ENCODE results near the gene RGS9. TPM values are rescaled to one million over a fixed set of nuclear protein-coding genes. Genes with fewer than 3 reads are reported as not detected.

Gene RGS9
- total and polyA plus RNA-seq, 8 donors, result 1.2 to 16.1 (median 6.7) TPM

DNA sequence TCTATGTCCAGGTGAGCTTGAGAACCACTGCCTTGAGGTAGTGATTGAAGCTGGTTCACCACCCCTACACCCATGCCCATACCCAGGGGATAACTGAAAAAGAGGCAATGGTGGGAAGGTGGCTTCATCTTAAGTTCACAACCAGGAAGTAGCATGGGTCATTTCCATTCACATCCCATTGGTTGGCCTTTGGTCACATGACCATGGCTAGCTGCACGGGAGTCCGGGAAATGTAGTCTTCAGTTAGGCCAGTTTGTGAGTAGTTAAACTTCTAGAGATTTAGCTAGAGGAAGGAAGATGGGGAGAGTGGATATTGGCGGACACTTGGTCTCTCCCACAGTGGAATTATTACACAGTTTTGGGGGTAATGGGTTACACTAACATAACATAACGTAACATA, 92.9 kb downstream of the RGS9 start:
- no peak overlapping the region for H3K27ac ChIP-seq
- H3K4me3 ChIP-seq, result no peak overlapping the region
- H3K27me3 ChIP-seq, result peaks cover 0 to 25% (median 0%) of the 10 kb centered on the region in 3 donors
- 63 to 99% (median 96%) methylated on average over 4 of the region's 4 CpGs for WGBS, 5 donors
- peaks cover 8 to 21% (median 15%) of the 10 kb centered on the region in 4 donors for H3K4me1 ChIP-seq
- DNase-seq, result no peak
- H3K36me3 ChIP-seq, result no peaks in the 10 kb centered on the region
- intact Hi-C loops (cut with DNase I; ENCODE audit: low total_unique reads), result no loop called here
- H3K9me3 ChIP-seq, result no peaks in the 10 kb centered on the region
- TF ChIP-seq EP300 (IDR thresholded peaks at IDR 0.05), result no peak
- TF ChIP-seq, protein P1, sequence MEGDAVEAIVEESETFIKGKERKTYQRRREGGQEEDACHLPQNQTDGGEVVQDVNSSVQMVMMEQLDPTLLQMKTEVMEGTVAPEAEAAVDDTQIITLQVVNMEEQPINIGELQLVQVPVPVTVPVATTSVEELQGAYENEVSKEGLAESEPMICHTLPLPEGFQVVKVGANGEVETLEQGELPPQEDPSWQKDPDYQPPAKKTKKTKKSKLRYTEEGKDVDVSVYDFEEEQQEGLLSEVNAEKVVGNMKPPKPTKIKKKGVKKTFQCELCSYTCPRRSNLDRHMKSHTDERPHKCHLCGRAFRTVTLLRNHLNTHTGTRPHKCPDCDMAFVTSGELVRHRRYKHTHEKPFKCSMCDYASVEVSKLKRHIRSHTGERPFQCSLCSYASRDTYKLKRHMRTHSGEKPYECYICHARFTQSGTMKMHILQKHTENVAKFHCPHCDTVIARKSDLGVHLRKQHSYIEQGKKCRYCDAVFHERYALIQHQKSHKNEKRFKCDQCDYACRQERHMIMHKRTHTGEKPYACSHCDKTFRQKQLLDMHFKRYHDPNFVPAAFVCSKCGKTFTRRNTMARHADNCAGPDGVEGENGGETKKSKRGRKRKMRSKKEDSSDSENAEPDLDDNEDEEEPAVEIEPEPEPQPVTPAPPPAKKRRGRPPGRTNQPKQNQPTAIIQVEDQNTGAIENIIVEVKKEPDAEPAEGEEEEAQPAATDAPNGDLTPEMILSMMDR (IDR thresholded peaks at IDR 0.05), result no peak
- no peak for TF ChIP-seq POLR2A (IDR thresholded peaks at IDR 0.05)
- no peak for TF ChIP-seq POLR2AphosphoS5 (IDR thresholded peaks at IDR 0.05)

DNA sequence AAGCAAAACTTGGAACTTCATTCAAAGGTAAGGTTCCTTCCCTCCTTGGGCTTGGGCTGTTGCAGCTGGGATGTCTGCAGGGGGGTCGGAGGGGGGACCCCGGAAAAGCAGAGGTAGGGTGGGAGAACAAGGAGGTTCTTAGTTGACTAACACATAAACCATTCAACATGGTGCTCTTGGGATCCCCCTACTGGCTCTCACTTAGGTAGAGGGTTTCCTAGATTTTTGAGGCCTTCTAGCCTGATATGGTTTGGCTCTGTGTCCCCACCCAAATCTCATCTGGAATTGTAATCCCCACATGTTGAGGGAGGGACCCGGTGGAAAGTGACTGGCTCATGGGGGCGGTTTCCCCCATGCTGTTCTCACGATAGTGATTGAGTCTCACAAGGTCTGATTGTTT, 93.9 kb downstream of the RGS9 start:
- H3K27me3 ChIP-seq, result peaks cover 0 to 21% (median 0%) of the 10 kb centered on the region in 3 donors
- no peak overlapping the region for H3K27ac ChIP-seq
- H3K36me3 ChIP-seq, result no peaks in the 10 kb centered on the region
- DNase-seq, result no peak
- no peak for TF ChIP-seq EP300 (IDR thresholded peaks at IDR 0.05)
- TF ChIP-seq POLR2AphosphoS5 (IDR thresholded peaks at IDR 0.05), result no peak
- no peak for TF ChIP-seq POLR2A (IDR thresholded peaks at IDR 0.05)
- TF ChIP-seq, protein P1 (IDR thresholded peaks at IDR 0.05), result no peak
- H3K9me3 ChIP-seq, result peaks cover 0 to 6% (median 3%) of the 10 kb centered on the region in 4 donors
- intact Hi-C loops (cut with DNase I; ENCODE audit: low total_unique reads), result no loop called here
- 77 to 86% (median 81%) methylated on average over 5 of the region's 5 CpGs for WGBS, 5 donors
- peaks cover 8 to 21% (median 15%) of the 10 kb centered on the region in 4 donors for H3K4me1 ChIP-seq
- no peak overlapping the region for H3K4me3 ChIP-seq

DNA sequence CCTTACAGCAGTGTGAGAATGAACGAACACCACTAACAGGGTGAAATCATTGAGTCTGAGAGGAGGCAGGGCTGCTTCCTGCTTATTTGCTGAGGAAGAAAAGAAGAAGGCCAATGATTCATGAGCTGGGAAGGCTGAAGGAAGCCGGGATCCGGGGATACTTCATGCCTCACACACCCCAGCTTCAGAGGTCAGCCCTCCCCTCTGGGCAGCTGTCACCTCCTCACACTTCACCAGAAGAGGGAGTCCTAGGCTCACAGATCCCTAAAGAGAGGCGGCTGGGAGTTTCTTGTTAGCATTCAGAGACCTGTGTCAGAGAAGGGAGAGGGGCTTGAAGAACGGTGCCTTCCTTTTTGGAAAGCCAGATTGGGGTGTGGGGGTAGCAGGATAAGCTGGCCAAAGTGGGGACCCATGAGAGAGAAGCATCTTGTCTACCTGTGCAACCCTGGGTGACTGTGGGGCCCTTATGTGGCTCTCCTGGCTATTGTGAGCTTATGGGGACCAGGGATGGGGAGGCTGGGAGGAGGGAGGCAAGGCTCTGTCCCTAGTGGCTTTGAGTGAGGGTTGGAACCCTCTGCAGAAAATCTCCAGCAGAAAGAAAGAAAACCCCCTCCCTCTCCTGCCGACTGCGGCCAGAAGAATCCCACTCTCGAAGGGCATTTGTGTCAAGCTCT, 94.6 kb downstream of the RGS9 start:
- TF ChIP-seq, protein P1 (IDR thresholded peaks at IDR 0.05), result peak in 5 of 7 experiments; percentile 31 to 53 (median 52)
- no peak for TF ChIP-seq EP300 (IDR thresholded peaks at IDR 0.05)
- Histone ChIP-seq H3K4me3 (no peak overlapping the region), H3K36me3 (no peaks in the 10 kb centered on the region), H3K9me3 (peaks cover 0 to 11% (median 3%) of the 10 kb centered on the region in 4 donors), H3K27ac (no peak overlapping the region), H3K4me1 (peaks cover 8 to 21% (median 15%) of the 10 kb centered on the region in 4 donors), H3K27me3 (peaks cover 0 to 17% (median 0%) of the 10 kb centered on the region in 3 donors)
- intact Hi-C loops (cut with DNase I; ENCODE audit: low total_unique reads), result no loop called here
- WGBS, 5 donors, result 39 to 50% (median 46%) methylated on average over 8 of the region's 8 CpGs
- DNase-seq, result peak; percentile 37 to 87

DNA sequence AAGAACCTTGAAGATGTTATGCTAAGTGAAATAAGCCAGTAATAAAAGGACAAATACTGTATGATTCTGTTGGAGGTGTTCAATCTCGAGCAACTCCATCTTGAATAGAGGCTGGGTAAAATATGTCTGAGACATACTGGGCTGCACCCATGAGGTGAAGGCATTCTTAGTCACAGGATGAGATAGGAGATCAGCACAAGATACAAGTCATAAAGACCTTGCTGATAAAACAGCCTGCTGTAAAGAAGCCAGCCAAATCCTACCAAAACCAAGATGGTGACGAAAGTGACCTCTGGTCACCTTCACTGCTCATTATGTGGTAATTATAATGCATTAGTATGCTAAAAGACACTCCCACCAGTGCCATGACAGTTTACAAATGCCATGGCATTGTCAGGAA, 98.1 kb downstream of the RGS9 start:
- Histone ChIP-seq H3K4me3 (no peak overlapping the region), H3K27me3 (peaks cover 0 to 9% (median 0%) of the 10 kb centered on the region in 3 donors), H3K36me3 (no peaks in the 10 kb centered on the region), H3K27ac (no peak overlapping the region), H3K9me3 (peaks cover 0 to 11% (median 3%) of the 10 kb centered on the region in 4 donors), H3K4me1 (no peaks in the 10 kb centered on the region)
- intact Hi-C loops (cut with DNase I; ENCODE audit: low total_unique reads), result no loop called here
- TF ChIP-seq EP300 (IDR thresholded peaks at IDR 0.05), result no peak
- TF ChIP-seq, protein P1 (IDR thresholded peaks at IDR 0.05), result no peak
- no peak for TF ChIP-seq POLR2AphosphoS5 (IDR thresholded peaks at IDR 0.05)
- TF ChIP-seq POLR2A (IDR thresholded peaks at IDR 0.05), result no peak
- no peak for DNase-seq
- WGBS, 5 donors, result 68 to 83% (median 76%) methylated on average over 2 of the region's 2 CpGs

Data from stomach (tissue), 9 donors.